ENCODE results near the gene ARHGAP24.

- TF ChIP-seq CTCF (IDR thresholded peaks at IDR 0.05) = no peak
- TF ChIP-seq POLR2AphosphoS5 (IDR thresholded peaks at IDR 0.05) = no peak
- TF ChIP-seq POLR2A (IDR thresholded peaks at IDR 0.05) = no peak
Measured at GRCh38 chr4:85684676-85685075, 209.7 kb downstream of the ARHGAP24 start.

Measured in breast epithelium (tissue), 3 donors.